Activated CD4-positive, alpha-beta T cell treated with anti-CD3 and anti-CD28 coated beads, Interleukin-2, amount 50 U/mL, for 16 hours (primary cell): Measurements from ENCODE around the gene S1PR1.
A peak's percentile ranks its signal among the peaks of the same experiment; 100 is the strongest.

Experiments
- DNase-seq: peaks from one replicate; pipeline ENCODE4 v3.0.0-alpha.2; 2020

S1PR1 gene

GRCh38 chr1:101282314-101283038, 45.7 kb downstream of the S1PR1 start:
- no peak for DNase-seq

DNA sequence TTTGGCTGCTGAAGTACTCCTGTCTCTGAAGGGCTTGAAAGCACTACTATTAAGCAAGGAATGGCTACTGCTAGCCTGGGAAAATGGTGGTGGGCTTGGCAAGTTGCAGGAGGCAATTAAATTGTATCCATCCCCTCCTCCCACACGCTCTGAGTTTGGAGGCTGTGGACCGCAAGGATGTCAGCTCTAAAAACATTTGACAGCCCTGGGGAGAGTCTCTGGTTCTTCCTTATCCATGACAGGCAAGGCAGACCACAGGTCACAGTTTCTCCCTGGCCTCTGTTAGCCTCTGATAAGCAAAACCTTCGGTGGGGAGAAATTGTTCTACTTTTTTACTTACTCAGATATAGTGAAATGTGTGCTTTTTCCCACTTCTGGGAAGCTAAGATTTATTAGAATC, 46.6 kb downstream of the S1PR1 start:
- DNase-seq: no peak

GRCh38 chr1:101284021-101284420, 47.2 kb downstream of the S1PR1 start:
- no peak for DNase-seq

DNA sequence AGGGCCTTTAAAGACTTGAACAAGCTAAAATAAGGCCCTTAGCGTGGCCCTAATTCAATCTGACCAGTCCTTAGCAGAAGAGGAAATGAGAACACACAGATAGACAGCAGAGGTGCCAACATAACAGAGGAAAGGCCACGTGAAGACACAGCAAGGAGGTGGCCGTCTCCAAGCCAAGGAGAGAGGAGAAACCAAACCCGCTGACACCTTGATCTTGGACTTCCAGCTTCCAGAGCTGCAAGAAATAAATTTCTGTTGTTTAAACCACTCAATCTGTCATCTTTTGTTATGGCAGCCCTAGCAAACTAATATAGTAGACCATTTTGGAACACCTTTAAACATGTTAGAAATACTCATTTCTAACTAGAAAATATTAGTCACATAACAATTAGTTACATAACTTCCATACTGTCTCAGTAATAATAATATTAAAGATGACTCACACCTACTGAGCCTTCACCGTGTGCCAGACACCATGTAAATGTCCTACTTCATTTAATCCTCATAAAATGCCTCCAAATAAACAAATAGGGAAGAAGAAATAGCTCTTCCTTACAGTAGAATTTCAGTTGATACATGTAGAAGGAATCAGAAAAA, 47.9 kb downstream of the S1PR1 start:
- DNase-seq: no peak

GRCh38 chr1:101285922-101286570, 49.2 kb downstream of the S1PR1 start:
- DNase-seq: no peak

DNA sequence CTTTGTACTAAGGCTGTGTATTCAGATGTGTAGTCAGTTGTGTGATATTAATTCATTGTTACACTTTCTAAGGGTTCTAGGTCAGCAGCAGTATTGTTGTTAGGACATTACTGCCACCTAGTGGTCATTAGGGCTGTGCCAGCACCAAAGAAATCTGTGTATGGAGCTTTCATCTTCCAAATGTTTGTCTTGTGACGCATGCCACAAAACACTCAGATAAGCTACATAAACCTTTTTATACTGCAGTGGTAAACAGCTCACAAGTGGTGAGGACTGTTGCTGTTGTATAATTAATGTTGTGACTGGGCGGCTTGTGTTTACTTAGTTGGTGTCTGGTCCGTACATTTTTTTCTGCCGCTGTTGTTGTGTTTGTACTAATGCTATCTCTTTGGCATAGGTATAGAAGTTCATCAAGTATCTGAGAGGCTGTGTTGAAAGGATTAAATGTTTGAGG, 51.7 kb downstream of the S1PR1 start:
- peak; percentile 86 for DNase-seq

GRCh38 chr1:101290119-101290921, 53.5 kb downstream of the S1PR1 start:
- DNase-seq: no peak
